HG03060 (cell line): ENCODE measurements around the gene SERPINB5.
"Not testable (repeated sequence)": the region's sequence is repeated elsewhere in the genome, so short reads cannot be mapped to it uniquely, and the experiment has no call there.

Experiments used
- ATAC-seq: cut with Tn5 transposase; IDR thresholded peaks from one replicate; pipeline ENCODE4 v1.9.1; 2021; ENCODE audit warnings: low read depth, moderate number of reproducible peaks; ENCODE audit not compliant: unreplicated experiment

The SERPINB5 gene

GRCh38 chr18:63476668-63477067, at the start of gene SERPINB5:
Gene SERPINB5, plus strand, starts transcription at chr18:63476958. Its CDS starts 7,471 bp downstream, at chr18:63484429.
- no peak for ATAC-seq

- ATAC-seq, result no peak
Observed at GRCh38 chr18:63427558-63427957, 49.2 kb upstream of the SERPINB5 start.

GRCh38 chr18:63430526-63430925, 46.2 kb upstream of the SERPINB5 start:
- no peak for ATAC-seq

- ATAC-seq, result no peak
Observed at GRCh38 chr18:63431180-63431579, 45.6 kb upstream of the SERPINB5 start.

- no peak for ATAC-seq
Observed at GRCh38 chr18:63433334-63433866, 43.4 kb upstream of the SERPINB5 start.

- ATAC-seq, result no peak
Observed at GRCh38 chr18:63438181-63438580, 38.6 kb upstream of the SERPINB5 start.

- ATAC-seq, result no peak
Observed at GRCh38 chr18:63439334-63439733, 37.4 kb upstream of the SERPINB5 start.

- no peak for ATAC-seq
Observed at GRCh38 chr18:63440219-63440618, 36.5 kb upstream of the SERPINB5 start.

- ATAC-seq, result no peak
Observed at GRCh38 chr18:63440881-63441280, 35.9 kb upstream of the SERPINB5 start.

GRCh38 chr18:63443829-63444228, 32.9 kb upstream of the SERPINB5 start:
- no peak for ATAC-seq

GRCh38 chr18:63444580-63444979, 32.2 kb upstream of the SERPINB5 start:
- ATAC-seq, result no peak

- no peak for ATAC-seq
Observed at GRCh38 chr18:63445037-63445436, 31.7 kb upstream of the SERPINB5 start.

- ATAC-seq, result no peak
Observed at GRCh38 chr18:63446266-63446665, 30.5 kb upstream of the SERPINB5 start.

GRCh38 chr18:63447066-63447465, 29.7 kb upstream of the SERPINB5 start:
- no peak for ATAC-seq

GRCh38 chr18:63449426-63449825, 27.3 kb upstream of the SERPINB5 start:
- ATAC-seq, result no peak

- no peak for ATAC-seq
Observed at GRCh38 chr18:63451799-63452660, 24.7 kb upstream of the SERPINB5 start.

- ATAC-seq, result not testable (repeated sequence)
Observed at GRCh38 chr18:63452751-63453150, 24.0 kb upstream of the SERPINB5 start.

GRCh38 chr18:63454497-63454896, 22.3 kb upstream of the SERPINB5 start:
- no peak for ATAC-seq

- ATAC-seq, result no peak
Observed at GRCh38 chr18:63457977-63458376, 18.8 kb upstream of the SERPINB5 start.

GRCh38 chr18:63460414-63460813, 16.3 kb upstream of the SERPINB5 start:
- ATAC-seq, result no peak

- no peak for ATAC-seq
Observed at GRCh38 chr18:63464434-63464833, 12.3 kb upstream of the SERPINB5 start.

GRCh38 chr18:63465059-63465458, 11.7 kb upstream of the SERPINB5 start:
- no peak for ATAC-seq
